GM12892 (cell line): ENCODE measurements around the gene ACVR1.

ENCODE experiments used
- POLR2A ChIP-seq: IDR thresholded peaks from 2 replicates; pipeline ENCODE4 v1.6.1; 2011; ENCODE audit warnings: low read depth, low read length, control low read depth
- POLR2AphosphoS5 ChIP-seq: IDR thresholded peaks from 2 replicates; pipeline ENCODE4 v1.6.1; 2011; ENCODE audit warnings: low read depth, low read length, control low read depth

- TF ChIP-seq POLR2A, result no peak
- TF ChIP-seq POLR2AphosphoS5, result no peak
Observed at GRCh38 chr2:157749684-157750083, 126.4 kb downstream of the ACVR1 start.
